GM12878 (cell line): ENCODE results near the gene SLC2A1.

Source experiments
- EP300 ChIP-seq, 2 experiments: fragments of 150-350 bp in 1 of 2; IDR thresholded peaks; 2 replicates each; pipeline ENCODE4 v1.6.1; 2011 to 2012; ENCODE audit warnings: low read depth in 2 of 2, low read length in 2 of 2, borderline replicate concordance in 1 of 2, improper control_type of control experiment in 1 of 2, inconsistent platforms in 1 of 2; ENCODE audit not compliant: control insufficient read depth in 1 of 2
- GABPA ChIP-seq: IDR thresholded peaks from 2 replicates; pipeline ENCODE4 v1.6.1; 2014; ENCODE audit warnings: antibody characterized with exemption, low read depth, mild to moderate bottlenecking, inconsistent platforms
- KDM1A ChIP-seq: fragments of 200-600 bp; sonication (generic); IDR thresholded peaks from 2 replicates; pipeline ENCODE4 v1.6.1; 2016; ENCODE audit warnings: borderline replicate concordance
- MXI1 ChIP-seq: fragments of 150-350 bp; IDR thresholded peaks from 2 replicates; pipeline ENCODE4 v1.6.1; 2011; ENCODE audit warnings: low read depth, mild to moderate bottlenecking, inconsistent platforms, low read length, improper control_type of control experiment
- NFIC ChIP-seq: IDR thresholded peaks from 2 replicates; pipeline ENCODE4 v1.6.1; 2012; ENCODE audit warnings: low read depth, mild to moderate bottlenecking, inconsistent platforms, low read length, moderate library complexity
- PAX5 ChIP-seq: IDR thresholded peaks from 2 replicates; pipeline ENCODE4 v1.6.1; 2011; ENCODE audit warnings: low read depth, low read length, borderline replicate concordance
- POLR2A ChIP-seq: IDR thresholded peaks from 2 replicates; pipeline ENCODE4 v1.6.1; 2011; ENCODE audit warnings: low read depth, mild to moderate bottlenecking, low read length
- RFX5 ChIP-seq: IDR thresholded peaks from 2 replicates; pipeline ENCODE4 v1.6.1; 2011; ENCODE audit warnings: low read depth, low read length, improper control_type of control experiment
- SP1 ChIP-seq: IDR thresholded peaks from one replicate; pipeline ENCODE4 v1.6.1; 2011; ENCODE audit warnings: low read depth, low read length
- YY1 ChIP-seq: IDR thresholded peaks from 2 replicates; pipeline ENCODE4 v1.6.1; 2011; ENCODE audit warnings: low read depth, mild to moderate bottlenecking, low read length
- ZNF24 ChIP-seq: fragments of 450-650 bp; IDR thresholded peaks from 2 replicates; pipeline ENCODE4 v1.6.1; 2017; ENCODE audit warnings: antibody characterized with exemption, mild to moderate bottlenecking
- TF ChIP-seq, protein P1 (sequence below), 3 experiments: IDR thresholded peaks in 2 of 3; conservative IDR thresholded peaks in 1 of 3; 2 replicates each; pipeline ENCODE4 v1.5.1; 2011; ENCODE audit warnings: low read depth in 3 of 3, low read length in 3 of 3, mild to moderate bottlenecking in 3 of 3, control low read depth in 2 of 3, moderate library complexity in 2 of 3, inconsistent platforms in 1 of 3, mixed read lengths in 1 of 3; ENCODE audit not compliant: control insufficient read depth in 2 of 3, insufficient read depth in 1 of 3; ENCODE audit errors: extremely low read depth in 1 of 3
- TF ChIP-seq, protein P2 (sequence below): IDR thresholded peaks from 2 replicates; pipeline ENCODE4 v1.6.1; 2011; ENCODE audit warnings: borderline replicate concordance, low read depth, mild to moderate bottlenecking, moderate library complexity, low read length; ENCODE audit not compliant: insufficient read depth, poor library complexity, severe bottlenecking
- TF ChIP-seq, protein P3 (sequence below): IDR thresholded peaks from 2 replicates; pipeline ENCODE4 v1.6.1; 2012; ENCODE audit warnings: mild to moderate bottlenecking, low read depth, low read length

DNA sequence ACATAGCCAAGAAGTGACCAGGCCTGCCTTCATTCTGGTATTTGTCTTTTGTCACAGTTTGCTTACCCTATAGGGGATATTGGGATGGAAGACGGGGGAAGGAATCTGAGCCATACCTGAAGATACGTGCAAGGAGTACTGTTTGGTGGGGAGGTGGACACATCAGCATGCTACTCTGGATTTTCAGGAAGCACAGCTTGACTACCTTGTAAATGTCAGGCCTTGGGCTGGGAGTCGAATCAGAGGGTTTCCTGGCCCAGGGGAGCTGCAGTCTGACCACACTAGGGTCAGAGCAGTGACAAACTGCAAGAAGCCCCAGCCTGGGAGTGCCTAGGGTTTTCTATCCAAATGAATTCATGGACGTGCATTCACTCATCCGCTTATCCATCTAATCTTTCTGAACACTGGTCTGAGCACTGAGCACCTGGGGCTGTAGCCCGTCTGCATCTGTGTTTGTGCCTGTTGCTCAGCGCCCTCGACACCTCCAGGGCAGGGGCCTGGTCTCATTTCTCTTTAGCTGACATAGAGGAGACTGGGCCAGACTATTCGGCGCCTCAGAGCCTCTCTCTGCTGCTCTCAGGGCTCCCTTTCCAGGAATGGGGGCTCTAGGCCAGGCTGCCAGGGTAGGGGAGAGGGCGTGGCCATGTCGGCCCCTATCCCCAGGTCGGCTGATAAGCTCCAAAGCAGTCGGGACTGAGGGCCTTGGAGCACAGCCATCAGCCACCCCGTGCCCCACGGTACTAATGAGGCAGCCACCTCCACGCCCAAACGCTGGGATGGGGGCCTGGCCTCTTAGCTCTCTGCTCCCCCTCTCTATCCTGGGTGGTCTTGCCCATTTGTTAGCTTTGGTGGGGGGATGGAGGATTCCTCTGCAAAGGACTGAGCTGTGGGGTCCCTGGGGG lies 47.0 kb upstream of the SLC2A1 start:
- TF ChIP-seq RFX5, result no peak
- TF ChIP-seq, protein P1, sequence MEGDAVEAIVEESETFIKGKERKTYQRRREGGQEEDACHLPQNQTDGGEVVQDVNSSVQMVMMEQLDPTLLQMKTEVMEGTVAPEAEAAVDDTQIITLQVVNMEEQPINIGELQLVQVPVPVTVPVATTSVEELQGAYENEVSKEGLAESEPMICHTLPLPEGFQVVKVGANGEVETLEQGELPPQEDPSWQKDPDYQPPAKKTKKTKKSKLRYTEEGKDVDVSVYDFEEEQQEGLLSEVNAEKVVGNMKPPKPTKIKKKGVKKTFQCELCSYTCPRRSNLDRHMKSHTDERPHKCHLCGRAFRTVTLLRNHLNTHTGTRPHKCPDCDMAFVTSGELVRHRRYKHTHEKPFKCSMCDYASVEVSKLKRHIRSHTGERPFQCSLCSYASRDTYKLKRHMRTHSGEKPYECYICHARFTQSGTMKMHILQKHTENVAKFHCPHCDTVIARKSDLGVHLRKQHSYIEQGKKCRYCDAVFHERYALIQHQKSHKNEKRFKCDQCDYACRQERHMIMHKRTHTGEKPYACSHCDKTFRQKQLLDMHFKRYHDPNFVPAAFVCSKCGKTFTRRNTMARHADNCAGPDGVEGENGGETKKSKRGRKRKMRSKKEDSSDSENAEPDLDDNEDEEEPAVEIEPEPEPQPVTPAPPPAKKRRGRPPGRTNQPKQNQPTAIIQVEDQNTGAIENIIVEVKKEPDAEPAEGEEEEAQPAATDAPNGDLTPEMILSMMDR (IDR thresholded peaks at IDR 0.05 in 2 of 3, conservative IDR thresholded peaks at IDR 0.05 in 1 of 3; ENCODE audit: control insufficient read depth in 2 of 3, extremely low read depth in 1 of 3, insufficient read depth in 1 of 3, low read depth in 3 of 3, low read length in 3 of 3), result no peak
- TF ChIP-seq, protein P2, sequence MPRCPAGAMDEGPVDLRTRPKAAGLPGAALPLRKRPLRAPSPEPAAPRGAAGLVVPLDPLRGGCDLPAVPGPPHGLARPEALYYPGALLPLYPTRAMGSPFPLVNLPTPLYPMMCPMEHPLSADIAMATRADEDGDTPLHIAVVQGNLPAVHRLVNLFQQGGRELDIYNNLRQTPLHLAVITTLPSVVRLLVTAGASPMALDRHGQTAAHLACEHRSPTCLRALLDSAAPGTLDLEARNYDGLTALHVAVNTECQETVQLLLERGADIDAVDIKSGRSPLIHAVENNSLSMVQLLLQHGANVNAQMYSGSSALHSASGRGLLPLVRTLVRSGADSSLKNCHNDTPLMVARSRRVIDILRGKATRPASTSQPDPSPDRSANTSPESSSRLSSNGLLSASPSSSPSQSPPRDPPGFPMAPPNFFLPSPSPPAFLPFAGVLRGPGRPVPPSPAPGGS, result no peak
- no peak for TF ChIP-seq SP1
- no peak for TF ChIP-seq EP300 (IDR thresholded peaks at IDR 0.05; ENCODE audit: borderline replicate concordance in 1 of 2, control insufficient read depth in 1 of 2, low read depth in 2 of 2, low read length in 2 of 2)
- TF ChIP-seq MXI1, result no peak
- TF ChIP-seq, protein P3, sequence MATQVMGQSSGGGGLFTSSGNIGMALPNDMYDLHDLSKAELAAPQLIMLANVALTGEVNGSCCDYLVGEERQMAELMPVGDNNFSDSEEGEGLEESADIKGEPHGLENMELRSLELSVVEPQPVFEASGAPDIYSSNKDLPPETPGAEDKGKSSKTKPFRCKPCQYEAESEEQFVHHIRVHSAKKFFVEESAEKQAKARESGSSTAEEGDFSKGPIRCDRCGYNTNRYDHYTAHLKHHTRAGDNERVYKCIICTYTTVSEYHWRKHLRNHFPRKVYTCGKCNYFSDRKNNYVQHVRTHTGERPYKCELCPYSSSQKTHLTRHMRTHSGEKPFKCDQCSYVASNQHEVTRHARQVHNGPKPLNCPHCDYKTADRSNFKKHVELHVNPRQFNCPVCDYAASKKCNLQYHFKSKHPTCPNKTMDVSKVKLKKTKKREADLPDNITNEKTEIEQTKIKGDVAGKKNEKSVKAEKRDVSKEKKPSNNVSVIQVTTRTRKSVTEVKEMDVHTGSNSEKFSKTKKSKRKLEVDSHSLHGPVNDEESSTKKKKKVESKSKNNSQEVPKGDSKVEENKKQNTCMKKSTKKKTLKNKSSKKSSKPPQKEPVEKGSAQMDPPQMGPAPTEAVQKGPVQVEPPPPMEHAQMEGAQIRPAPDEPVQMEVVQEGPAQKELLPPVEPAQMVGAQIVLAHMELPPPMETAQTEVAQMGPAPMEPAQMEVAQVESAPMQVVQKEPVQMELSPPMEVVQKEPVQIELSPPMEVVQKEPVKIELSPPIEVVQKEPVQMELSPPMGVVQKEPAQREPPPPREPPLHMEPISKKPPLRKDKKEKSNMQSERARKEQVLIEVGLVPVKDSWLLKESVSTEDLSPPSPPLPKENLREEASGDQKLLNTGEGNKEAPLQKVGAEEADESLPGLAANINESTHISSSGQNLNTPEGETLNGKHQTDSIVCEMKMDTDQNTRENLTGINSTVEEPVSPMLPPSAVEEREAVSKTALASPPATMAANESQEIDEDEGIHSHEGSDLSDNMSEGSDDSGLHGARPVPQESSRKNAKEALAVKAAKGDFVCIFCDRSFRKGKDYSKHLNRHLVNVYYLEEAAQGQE, result no peak
- no peak for TF ChIP-seq NFIC
- TF ChIP-seq PAX5, result no peak
- no peak for TF ChIP-seq YY1
- TF ChIP-seq GABPA, result no peak
- no peak for TF ChIP-seq ZNF24
- TF ChIP-seq POLR2A, result no peak
- no peak for TF ChIP-seq KDM1A
